Fibroblast of lung (primary cell): ENCODE results near the gene IGSF9B.

ENCODE experiments used
- CTCF ChIP-seq, 2 donors: IDR thresholded peaks in 1 of 2; conservative IDR thresholded peaks in 1 of 2; 1 replicate in 1 of 2; 2 replicates in 1 of 2; pipeline ENCODE4 v1.5.1; 2011 to 2012; ENCODE audit warnings: low read length in 2 of 2, control low read depth in 1 of 2, inconsistent platforms in 1 of 2, low read depth in 1 of 2, mild to moderate bottlenecking in 1 of 2
- EZH2 ChIP-seq: IDR thresholded peaks from 2 replicates; pipeline ENCODE4 v1.5.1; 2012; ENCODE audit warnings: low read length, control low read depth, mild to moderate bottlenecking; ENCODE audit errors: missing control alignments

DNA sequence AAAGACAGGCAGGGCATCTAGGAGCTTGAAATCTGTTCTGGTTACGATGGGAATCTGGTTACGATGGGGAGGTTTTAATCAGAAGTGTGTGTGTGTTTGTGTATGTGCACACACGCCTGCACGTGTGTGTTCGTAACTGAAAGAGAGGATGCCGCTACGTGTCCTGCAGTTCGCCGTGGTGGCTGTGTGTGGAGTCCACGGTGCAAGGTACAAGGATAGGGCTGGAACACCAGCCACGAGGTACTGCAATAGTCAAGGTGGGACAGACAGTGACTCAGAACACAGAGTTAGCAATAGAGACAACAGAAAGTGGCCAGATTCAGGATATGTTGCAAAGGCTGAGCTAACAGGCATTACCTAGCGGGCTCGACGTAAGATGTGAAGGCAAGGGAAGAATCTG is 46.7 kb downstream of the IGSF9B start:
- TF ChIP-seq EZH2 (no peak), CTCF (conservative IDR thresholded peaks at IDR 0.05 in 1 of 2, IDR thresholded peaks at IDR 0.05 in 1 of 2; ENCODE audit: low read depth in 1 of 2, low read length in 2 of 2) (no peak)
